GM15510 (cell line): ENCODE data around the gene TPK1.

Experiments used
- POLR2A ChIP-seq: IDR thresholded peaks from 3 replicates; pipeline ENCODE4 v1.6.1; 2011; ENCODE audit warnings: borderline replicate concordance; ENCODE audit not compliant: insufficient read length; ENCODE audit errors: extremely low read depth

Gene TPK1

DNA sequence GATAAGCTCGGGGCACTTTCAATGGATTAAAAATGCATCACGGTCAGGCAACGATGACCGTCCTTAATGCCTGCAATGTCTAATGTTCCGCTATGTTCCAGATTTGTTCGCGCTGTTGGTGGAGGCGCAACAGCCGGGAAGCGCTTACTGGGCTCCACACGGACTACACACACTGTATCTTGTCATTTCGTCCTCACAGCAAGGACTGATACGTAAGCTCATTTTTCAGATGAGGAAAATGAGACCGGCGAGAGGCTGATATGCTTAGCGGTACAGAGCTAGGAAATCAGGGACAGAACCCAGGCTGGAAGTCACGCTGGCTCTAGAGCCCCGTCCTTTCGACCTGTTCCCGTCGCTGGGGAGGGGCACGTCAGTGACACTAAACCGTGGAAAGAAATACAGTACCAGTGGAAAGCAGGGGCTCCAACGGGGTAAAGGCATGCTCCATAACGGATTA lies 670 bp downstream of the TPK1 start:
- no peak for TF ChIP-seq POLR2A

DNA sequence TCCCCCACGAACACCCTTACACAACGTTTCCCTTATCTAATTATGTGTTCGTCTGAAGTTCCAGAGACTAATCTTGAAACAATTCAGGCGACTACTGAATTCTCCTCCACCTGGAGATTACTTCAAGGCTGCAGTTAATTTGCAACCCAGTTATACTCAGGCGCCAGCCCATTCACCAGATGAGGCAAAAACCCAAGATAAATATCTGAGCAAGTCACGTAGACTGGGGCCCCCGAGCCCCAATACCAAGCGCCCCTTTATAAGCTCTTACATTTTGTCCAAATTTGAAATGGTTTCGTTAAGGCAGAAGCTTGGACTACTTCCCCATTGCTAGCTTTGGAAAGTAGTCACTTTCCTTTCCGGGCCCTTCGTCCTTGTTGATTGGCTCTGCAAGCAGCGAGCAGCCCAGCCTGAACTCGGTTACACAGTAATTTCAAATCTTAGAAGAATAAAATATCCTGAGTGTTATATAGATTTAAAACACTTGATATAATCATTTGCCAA lies 1.2 kb downstream of the TPK1 start:
- no peak for TF ChIP-seq POLR2A

DNA sequence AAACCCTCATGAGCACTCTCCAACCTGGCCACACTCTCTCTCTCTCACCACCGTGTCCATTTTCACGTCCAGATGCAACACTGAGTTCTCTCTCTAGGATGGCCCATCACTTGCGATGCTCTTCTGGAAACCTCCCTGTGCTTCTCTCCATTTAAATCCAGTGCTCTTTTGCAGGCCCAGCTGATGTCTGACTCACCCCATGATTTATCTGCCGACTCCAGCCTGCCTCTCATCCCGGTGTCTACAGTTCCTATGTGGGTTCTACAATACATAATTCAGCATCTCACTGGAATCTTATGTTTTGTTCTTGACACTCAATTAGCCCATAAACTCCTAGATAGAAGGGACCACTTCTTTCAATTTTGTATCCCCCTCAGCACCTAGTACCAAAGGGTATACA lies 5.0 kb downstream of the TPK1 start:
- TF ChIP-seq POLR2A = no peak

- TF ChIP-seq POLR2A = no peak
These were observed 5.6 kb downstream of the TPK1 start for GRCh38 chr7:144830024-144830785.

DNA sequence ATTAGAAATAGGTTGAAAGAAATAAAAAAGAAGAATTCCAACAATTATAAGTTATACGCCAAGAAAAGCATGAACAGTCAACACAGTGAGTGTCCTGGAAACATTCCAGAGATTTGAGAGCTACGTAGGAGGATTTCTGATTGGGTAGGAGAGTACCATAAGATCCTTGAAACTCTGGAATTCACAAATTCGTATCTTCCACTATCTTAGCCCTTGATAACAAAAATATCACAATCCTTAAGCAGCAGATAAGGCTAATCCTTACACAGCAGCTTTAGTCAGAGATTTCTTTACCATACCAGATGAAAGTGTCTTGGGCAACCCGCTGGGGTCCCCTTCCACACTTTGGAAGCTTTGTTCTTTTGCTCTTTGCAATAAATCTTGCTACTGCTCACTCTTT lies 8.2 kb downstream of the TPK1 start:
- no peak for TF ChIP-seq POLR2A

GRCh38 chr7:144826208-144826607 lies 9.6 kb downstream of the TPK1 start:
- TF ChIP-seq POLR2A = no peak

GRCh38 chr7:144824360-144824759 lies 11.5 kb downstream of the TPK1 start:
- TF ChIP-seq POLR2A = no peak

GRCh38 chr7:144822223-144822622 lies 13.6 kb downstream of the TPK1 start:
- TF ChIP-seq POLR2A = no peak

GRCh38 chr7:144821067-144821466 lies 14.8 kb downstream of the TPK1 start:
- TF ChIP-seq POLR2A = no peak

DNA sequence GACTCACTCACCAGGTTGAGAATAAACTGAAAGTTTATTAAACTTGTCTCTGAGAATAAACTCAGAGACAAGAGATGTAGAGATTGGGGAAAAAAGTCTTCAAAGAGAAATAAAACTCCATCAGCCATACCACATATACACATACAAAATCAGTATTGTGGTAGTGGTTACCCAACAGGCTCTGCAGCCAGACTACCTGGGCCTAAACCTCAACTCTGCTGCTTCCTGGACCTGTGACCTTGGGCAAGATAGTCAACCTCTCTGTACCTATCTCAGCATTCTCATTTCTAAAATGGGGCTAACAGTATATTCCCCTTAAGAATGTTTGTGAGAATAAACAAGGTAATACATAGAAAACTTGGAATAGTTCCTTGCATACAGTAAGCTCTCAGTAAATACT lies 15.3 kb downstream of the TPK1 start:
- no peak for TF ChIP-seq POLR2A

- TF ChIP-seq POLR2A = no peak
These were observed 16.3 kb downstream of the TPK1 start for GRCh38 chr7:144819566-144819965.

DNA sequence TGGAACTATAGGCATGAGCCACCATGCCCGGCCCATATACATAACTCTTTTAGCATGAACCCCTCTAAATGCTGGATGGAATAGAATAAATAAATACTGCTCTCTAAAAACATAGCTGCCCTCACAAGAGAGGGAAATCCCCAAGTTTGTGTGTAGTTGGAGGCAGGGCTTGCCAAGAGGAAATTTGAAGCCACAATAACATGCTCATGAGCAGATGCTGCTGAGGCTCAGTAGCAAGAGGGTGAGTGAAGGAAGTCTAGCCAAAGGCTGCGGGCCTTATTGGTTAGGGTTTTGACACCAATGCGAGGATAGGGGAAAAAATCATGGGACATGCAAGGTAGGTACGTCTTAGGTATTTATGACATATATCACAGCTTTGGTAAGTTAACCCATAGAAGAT lies 17.3 kb downstream of the TPK1 start:
- no peak for TF ChIP-seq POLR2A

DNA sequence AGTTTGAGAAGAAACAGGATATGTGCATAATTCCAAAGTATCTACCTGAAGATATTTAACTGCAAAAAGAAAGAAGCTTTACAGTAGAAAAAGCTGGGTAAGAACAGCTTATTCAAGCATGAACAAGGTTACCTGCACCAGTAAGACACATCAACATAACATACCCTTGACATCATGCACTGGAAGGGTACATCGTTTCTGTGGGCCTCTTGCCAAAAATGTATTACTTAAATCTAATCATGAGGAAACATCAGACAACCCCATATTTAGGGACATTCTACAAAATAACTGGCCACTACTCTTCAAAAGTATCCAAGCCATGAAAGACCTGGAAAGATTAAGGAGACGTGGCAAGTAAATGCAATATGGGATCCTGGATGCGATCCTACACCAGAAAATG lies 18.9 kb downstream of the TPK1 start:
- no peak for TF ChIP-seq POLR2A

DNA sequence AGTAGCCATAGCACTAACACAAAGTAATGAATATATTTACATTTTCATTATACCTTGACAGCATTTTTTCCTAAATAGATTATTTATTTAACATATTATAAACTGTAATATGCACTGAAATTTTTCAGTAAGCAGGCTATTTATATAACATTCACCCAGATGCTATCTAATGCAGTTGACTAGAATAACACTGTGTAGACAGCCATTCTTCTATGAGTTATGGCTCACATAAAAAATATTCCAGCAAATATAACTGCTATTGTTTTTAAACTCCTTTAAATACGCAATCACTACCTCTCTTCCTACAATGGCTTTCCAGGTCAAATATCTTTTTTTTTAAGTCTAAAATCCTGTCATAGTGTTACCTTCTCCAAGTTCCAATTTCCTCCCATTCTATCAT lies 21.6 kb downstream of the TPK1 start:
- no peak for TF ChIP-seq POLR2A

GRCh38 chr7:144812379-144813283 lies 23.2 kb downstream of the TPK1 start:
- no peak for TF ChIP-seq POLR2A
